Sigmoid colon (tissue), 4 donors: ENCODE data around the gene DNAH3.

Experiments
- CTCF ChIP-seq, 4 experiments: fragments of 450-650 bp in 3 of 4; fragments of 200-600 bp in 1 of 4; IDR thresholded peaks; one replicate each; pipeline ENCODE4 v1.5.1; 2016 to 2019; ENCODE audit warnings: antibody characterized with exemption in 4 of 4, mild to moderate bottlenecking in 3 of 4, moderate library complexity in 2 of 4
- EP300 ChIP-seq, 4 donors: sonication (generic); formaldehyde crosslinking; IDR thresholded peaks; one replicate each; pipeline ENCODE4 v1.6.1; 2017; ENCODE audit warnings: antibody characterized with exemption in 4 of 4
- POLR2A ChIP-seq, 2 donors: fragments of 450-650 bp; IDR thresholded peaks; one replicate each; pipeline ENCODE4 v1.6.1; 2016; ENCODE audit warnings: antibody characterized with exemption in 2 of 2, mild to moderate bottlenecking in 2 of 2, moderate library complexity in 2 of 2

GRCh38 chr16:21125191-21125590 lies 25.5 kb downstream of the DNAH3 start:
- no peak for TF ChIP-seq CTCF (IDR thresholded peaks at IDR 0.05)
- TF ChIP-seq POLR2A (IDR thresholded peaks at IDR 0.05): no peak
- TF ChIP-seq EP300 (IDR thresholded peaks at IDR 0.05): no peak
